ENCODE results near the gene HID1. TPM values are rescaled to one million over a fixed set of nuclear protein-coding genes. Genes with fewer than 3 reads are reported as not detected.

HID1 gene
- total RNA-seq, 3 donors from 2014 or later, result 29.9 to 56.9 (median 47.4) TPM

- intact Hi-C loops (cut with DNase I, micrococcal nuclease), result no loop called here
- peak in 1 of 3 donors; percentile 50 for DNase-seq
- H3K4me1 ChIP-seq (ENCODE audit: low read depth), result no peaks in the 10 kb centered on the region
- no peak for TF ChIP-seq CTCF (IDR thresholded peaks at IDR 0.05)
- ATAC-seq, result peak; percentile 86
- no peaks in the 10 kb centered on the region for H3K9me3 ChIP-seq
- no peaks in the 10 kb centered on the region for H3K36me3 ChIP-seq (ENCODE audit: low read depth)
- no peak overlapping the region for H3K4me3 ChIP-seq
These were observed 28.6 kb downstream of the HID1 start for GRCh38 chr17:74943808-74944522.

- Histone ChIP-seq H3K9me3 (no peaks in the 10 kb centered on the region), H3K36me3 (ENCODE audit: low read depth) (no peaks in the 10 kb centered on the region), H3K4me3 (no peak overlapping the region), H3K4me1 (ENCODE audit: low read depth) (peaks cover 2% of the 10 kb centered on the region)
- intact Hi-C loops (cut with DNase I, micrococcal nuclease), result no loop called here
- DNase-seq (no peak), ATAC-seq (no peak)
- no peak for TF ChIP-seq CTCF (IDR thresholded peaks at IDR 0.05)
These were observed 31.3 kb downstream of the HID1 start for GRCh38 chr17:74941128-74941725.

GRCh38 chr17:74939534-74939933, 33.0 kb downstream of the HID1 start:
- no peak for ATAC-seq
- no peak for DNase-seq
- H3K4me3 ChIP-seq, result no peak overlapping the region
- no peak for TF ChIP-seq CTCF (IDR thresholded peaks at IDR 0.05)
- no peaks in the 10 kb centered on the region for H3K9me3 ChIP-seq
- intact Hi-C loops (cut with DNase I, micrococcal nuclease), result no loop called here
- no peaks in the 10 kb centered on the region for H3K36me3 ChIP-seq (ENCODE audit: low read depth)
- peaks cover 8% of the 10 kb centered on the region for H3K4me1 ChIP-seq (ENCODE audit: low read depth)

GRCh38 chr17:74938194-74938950, 34.2 kb downstream of the HID1 start:
- H3K36me3 ChIP-seq (ENCODE audit: low read depth), result no peaks in the 10 kb centered on the region
- DNase-seq (no peak), ATAC-seq (peak; percentile 6)
- intact Hi-C loops (cut with DNase I, micrococcal nuclease), result no loop called here
- TF ChIP-seq CTCF (IDR thresholded peaks at IDR 0.05), result no peak
- peaks cover 8% of the 10 kb centered on the region for H3K4me1 ChIP-seq (ENCODE audit: low read depth)
- H3K4me3 ChIP-seq, result no peak overlapping the region
- no peaks in the 10 kb centered on the region for H3K9me3 ChIP-seq

- peak; percentile 39 for ATAC-seq
- no peak for TF ChIP-seq CTCF (IDR thresholded peaks at IDR 0.05)
- no peak for DNase-seq
- Histone ChIP-seq H3K36me3 (ENCODE audit: low read depth) (no peaks in the 10 kb centered on the region), H3K9me3 (no peaks in the 10 kb centered on the region), H3K4me1 (ENCODE audit: low read depth) (peaks cover 8% of the 10 kb centered on the region), H3K4me3 (no peak overlapping the region)
- intact Hi-C loops (cut with DNase I, micrococcal nuclease), result no loop called here
These were observed 35.2 kb downstream of the HID1 start for GRCh38 chr17:74937064-74938051.

All from mucosa of descending colon (tissue), 3 donors.